Mucosa of rectum (tissue), 2 donors: ENCODE measurements around the gene SMARCC2.
"Not testable (repeated sequence)": the region's sequence is repeated elsewhere in the genome, so short reads cannot be mapped to it uniquely, and the experiment has no call there.

ENCODE experiments used
- H3K27ac ChIP-seq, 2 donors: one replicate each; pipeline ENCODE4 v1.7.0; 2013; ENCODE audit warnings: inconsistent platforms in 2 of 2, low read depth in 2 of 2, low read length in 2 of 2
- H3K27me3 ChIP-seq, 2 donors: one replicate each; pipeline ENCODE4 v1.7.0; 2013; ENCODE audit warnings: low read length in 2 of 2; ENCODE audit not compliant: control insufficient read depth in 2 of 2, insufficient read depth in 2 of 2
- H3K36me3 ChIP-seq, 2 donors: one replicate each; pipeline ENCODE4 v1.7.0; 2013; ENCODE audit warnings: low read length in 2 of 2; ENCODE audit not compliant: control insufficient read depth in 2 of 2, insufficient read depth in 2 of 2
- H3K4me1 ChIP-seq, 2 donors: one replicate each; pipeline ENCODE4 v1.7.0; 2013; ENCODE audit warnings: low read length in 2 of 2, mild to moderate bottlenecking in 1 of 2; ENCODE audit not compliant: control insufficient read depth in 2 of 2, insufficient read depth in 2 of 2
- H3K4me3 ChIP-seq, 2 donors: one replicate each; pipeline ENCODE4 v1.7.0; 2013; ENCODE audit warnings: low read length in 2 of 2
- H3K9ac ChIP-seq, 2 donors: one replicate each; pipeline ENCODE4 v1.7.0; 2013; ENCODE audit warnings: low read length in 2 of 2, low read depth in 1 of 2, mild to moderate bottlenecking in 1 of 2
- H3K9me3 ChIP-seq, 2 donors: one replicate each; pipeline ENCODE4 v1.7.0; 2013; ENCODE audit warnings: low read length in 2 of 2; ENCODE audit not compliant: control insufficient read depth in 2 of 2
- donor health status: healthy.
- donor health status: Normal muscosa, but diverticular disease.

The SMARCC2 gene

GRCh38 chr12:56126732-56127239 is 62.5 kb downstream of the SMARCC2 start:
- Histone ChIP-seq H3K9me3 (no peaks in the 10 kb centered on the region), H3K36me3 (peaks cover 12 to 21% of the 10 kb centered on the region in 2 donors), H3K4me1 (peaks cover 27 to 34% of the 10 kb centered on the region in 2 donors), H3K4me3 (peak overlapping the region; percentile 92 to 97), H3K27me3 (no peaks in the 10 kb centered on the region), H3K27ac (peak overlapping the region; percentile 80 to 89), H3K9ac (peak overlapping the region; percentile 88 to 96)

- no peak overlapping the region for H3K9ac ChIP-seq
- peaks cover 7 to 19% of the 10 kb centered on the region in 2 donors for H3K36me3 ChIP-seq
- no peaks in the 10 kb centered on the region for H3K9me3 ChIP-seq
- H3K4me1 ChIP-seq = peaks cover 26 to 36% of the 10 kb centered on the region in 2 donors
- no peak overlapping the region for H3K4me3 ChIP-seq
- peak overlapping the region in 1 of 2 donors; percentile 23 for H3K27ac ChIP-seq
- no peaks in the 10 kb centered on the region for H3K27me3 ChIP-seq
Measured at GRCh38 chr12:56124133-56124532, 65.2 kb downstream of the SMARCC2 start.

- H3K27ac ChIP-seq = no peak overlapping the region
- H3K9ac ChIP-seq = no peak overlapping the region
- no peak overlapping the region for H3K4me3 ChIP-seq
- no peaks in the 10 kb centered on the region for H3K27me3 ChIP-seq
- peaks cover 33 to 41% of the 10 kb centered on the region in 2 donors for H3K4me1 ChIP-seq
- H3K36me3 ChIP-seq = peaks cover 7 to 19% of the 10 kb centered on the region in 2 donors
- no peaks in the 10 kb centered on the region for H3K9me3 ChIP-seq
Measured at GRCh38 chr12:56122637-56123036, 66.6 kb downstream of the SMARCC2 start.

DNA sequence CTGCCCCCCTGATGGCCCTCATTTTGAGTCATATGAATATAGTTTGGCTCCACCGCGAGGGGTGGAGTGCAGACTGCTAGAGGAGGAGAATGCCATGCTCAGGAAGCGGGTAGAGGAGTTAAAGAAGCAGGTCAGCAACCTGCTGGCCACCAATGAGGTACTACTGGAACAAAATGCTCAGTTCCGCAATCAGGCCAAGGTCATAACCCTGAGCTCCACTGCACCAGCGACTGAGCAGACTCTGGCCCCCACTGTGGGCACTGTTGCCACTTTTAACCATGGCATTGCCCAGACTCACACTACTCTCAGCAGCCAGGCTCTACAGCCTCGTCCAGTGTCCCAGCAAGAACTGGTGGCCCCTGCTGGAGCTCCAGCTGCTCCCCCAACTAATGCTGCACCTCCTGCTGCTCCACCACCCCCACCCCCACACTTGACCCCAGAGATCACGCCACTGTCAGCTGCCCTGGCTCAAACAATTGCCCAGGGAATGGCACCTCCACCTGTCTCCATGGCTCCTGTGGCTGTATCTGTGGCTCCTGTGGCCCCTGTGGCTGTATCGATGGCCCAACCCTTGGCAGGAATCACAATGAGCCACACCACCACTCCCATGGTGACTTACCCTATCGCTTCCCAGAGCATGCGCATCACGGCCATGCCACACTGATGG is 67.9 kb downstream of the SMARCC2 start:
- no peak overlapping the region for H3K9ac ChIP-seq
- H3K9me3 ChIP-seq = no peaks in the 10 kb centered on the region
- peaks cover 23 to 28% of the 10 kb centered on the region in 2 donors for H3K4me1 ChIP-seq
- H3K27me3 ChIP-seq = no peaks in the 10 kb centered on the region
- no peak overlapping the region for H3K4me3 ChIP-seq
- H3K27ac ChIP-seq = no peak overlapping the region
- H3K36me3 ChIP-seq = peaks cover 7 to 19% of the 10 kb centered on the region in 2 donors

DNA sequence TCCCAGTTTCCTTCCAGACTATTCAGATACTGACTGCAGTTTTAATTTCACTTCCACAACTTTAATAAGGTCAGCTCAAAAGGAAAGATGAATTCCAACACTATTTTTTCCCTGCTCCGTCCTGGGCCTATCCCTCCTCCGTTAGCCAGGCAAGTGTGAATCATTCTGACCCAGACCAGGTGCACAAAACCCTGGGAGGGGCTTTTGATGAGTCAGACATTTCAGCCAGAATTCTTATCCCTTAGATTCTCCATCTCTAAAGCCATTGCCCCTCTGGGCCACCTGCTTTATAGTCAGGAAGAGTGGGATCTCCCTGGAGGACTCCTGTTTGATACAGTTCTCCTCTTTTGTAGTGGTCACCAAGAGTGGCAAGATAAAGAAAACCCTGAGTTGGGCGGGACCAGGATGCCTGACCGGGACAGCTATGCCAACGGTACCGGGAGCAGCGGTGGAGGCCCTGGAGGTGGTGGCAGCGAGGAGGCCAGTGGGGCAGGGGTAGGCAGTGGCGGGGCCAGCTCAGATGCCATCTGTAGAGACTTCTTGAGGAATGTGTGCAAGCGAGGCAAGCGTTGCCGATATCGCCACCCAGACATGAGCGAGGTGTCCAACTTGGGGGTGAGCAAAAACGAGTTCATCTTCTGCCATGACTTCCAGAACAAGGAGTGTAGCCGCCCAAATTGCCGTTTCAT is 69.0 kb downstream of the SMARCC2 start:
- Histone ChIP-seq H3K27me3 (no peaks in the 10 kb centered on the region), H3K9me3 (no peaks in the 10 kb centered on the region), H3K36me3 (peaks cover 7 to 19% of the 10 kb centered on the region in 2 donors), H3K4me3 (no peak overlapping the region), H3K27ac (peak overlapping the region in 1 of 2 donors; percentile 20), H3K4me1 (peaks cover 18 to 20% of the 10 kb centered on the region in 2 donors), H3K9ac (peak overlapping the region in 1 of 2 donors; percentile 3)

DNA sequence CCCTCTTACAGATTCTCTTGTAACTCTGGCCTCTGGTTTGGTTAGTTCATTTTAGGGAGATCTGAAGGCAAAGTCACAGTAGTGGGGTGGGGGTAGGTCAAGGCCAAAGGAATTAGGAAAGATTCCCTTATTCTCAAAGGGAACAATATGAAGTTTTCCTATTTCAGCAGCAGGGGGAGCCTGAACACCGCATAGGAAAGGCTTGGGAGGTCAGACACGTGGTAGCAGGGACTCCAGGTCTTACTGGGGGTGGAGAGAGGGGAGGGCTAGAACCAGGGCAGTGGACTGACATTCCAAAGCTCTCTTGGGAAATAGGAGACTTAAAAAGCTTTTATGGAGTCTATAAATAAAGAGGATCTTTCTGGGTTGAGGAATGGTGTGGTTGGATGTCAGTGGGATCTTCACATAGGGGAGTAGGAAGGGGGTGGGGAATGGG is 69.9 kb downstream of the SMARCC2 start:
- Histone ChIP-seq H3K27me3 (no peaks in the 10 kb centered on the region), H3K36me3 (peaks cover 7 to 19% of the 10 kb centered on the region in 2 donors), H3K9me3 (no peaks in the 10 kb centered on the region), H3K4me3 (peak overlapping the region; percentile 82 to 87), H3K4me1 (peaks cover 18 to 20% of the 10 kb centered on the region in 2 donors), H3K27ac (peak overlapping the region; percentile 35 to 96), H3K9ac (peak overlapping the region in 1 of 2 donors; percentile 97)

- no peaks in the 10 kb centered on the region for H3K9me3 ChIP-seq
- peak overlapping the region; percentile 95 to 96 for H3K27ac ChIP-seq
- H3K36me3 ChIP-seq = peaks cover 8 to 22% of the 10 kb centered on the region in 2 donors
- no peaks in the 10 kb centered on the region for H3K27me3 ChIP-seq
- H3K9ac ChIP-seq = peak overlapping the region; percentile 75 to 97
- H3K4me3 ChIP-seq = peak overlapping the region; percentile 82 to 87
- H3K4me1 ChIP-seq = peaks cover 18 to 20% of the 10 kb centered on the region in 2 donors
Measured at GRCh38 chr12:56118688-56119357, 70.5 kb downstream of the SMARCC2 start.

DNA sequence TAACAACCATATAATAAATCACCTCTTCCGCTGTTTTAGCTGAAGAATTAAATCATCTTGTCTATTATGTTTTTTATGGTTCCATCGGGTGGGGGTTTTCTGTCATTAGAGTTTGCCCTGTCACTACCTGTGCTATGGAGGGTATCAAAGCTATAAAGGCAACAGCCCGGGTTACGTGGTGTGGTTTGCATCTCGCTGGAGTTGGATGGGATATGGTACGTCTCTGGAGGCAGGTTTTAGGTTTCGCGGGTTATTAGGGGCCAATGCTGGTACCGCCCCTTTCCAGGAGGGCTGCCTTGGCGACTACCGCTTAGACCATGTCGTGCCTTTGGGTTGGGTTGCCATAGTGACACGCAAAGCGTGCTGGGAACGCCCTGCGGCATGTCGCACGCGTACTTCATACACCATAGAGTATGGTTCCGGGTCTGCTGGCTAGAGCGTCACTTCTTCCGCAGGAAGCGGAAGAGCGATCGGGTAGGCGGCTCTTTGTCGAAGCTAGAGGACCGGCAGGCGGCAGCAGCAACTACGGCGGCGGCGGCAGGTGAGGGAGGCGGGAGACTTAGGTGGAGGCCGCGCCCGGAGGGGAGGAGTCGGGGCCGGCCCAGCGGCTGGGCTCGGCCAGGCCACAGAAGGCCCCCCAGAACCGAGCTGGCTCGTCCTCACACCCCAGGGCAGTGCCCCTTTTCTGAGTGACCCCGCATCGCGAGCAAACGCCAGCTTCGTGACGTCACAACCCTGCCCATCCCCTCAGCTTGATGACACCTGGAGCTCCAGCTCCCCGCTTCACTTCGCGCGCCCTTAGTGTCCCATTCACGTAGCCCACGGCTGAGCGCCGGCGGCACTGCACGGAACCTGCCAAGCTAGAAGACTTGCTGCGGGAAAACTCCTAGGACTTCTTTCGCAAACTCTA is 71.2 kb downstream of the SMARCC2 start, which contains the start of gene ZC3H10:
Gene ZC3H10, plus strand, starts transcription at position 489 of the 910 bp plus-strand sequence. CDS start 2,297 bp downstream, outside the sequence.
- no peaks in the 10 kb centered on the region for H3K27me3 ChIP-seq
- H3K27ac ChIP-seq = peak within 1 kb of the TSS; percentile 95 to 96
- H3K9me3 ChIP-seq = no peaks in the 10 kb centered on the region
- H3K4me1 ChIP-seq = peaks cover 18 to 20% of the 10 kb centered on the region in 2 donors
- peak within 1 kb of the TSS; percentile 97 to 99 for H3K9ac ChIP-seq
- peaks cover 11 to 27% of the 10 kb centered on the region in 2 donors for H3K36me3 ChIP-seq
- H3K4me3 ChIP-seq = peak within 1 kb of the TSS; percentile 87 to 92

DNA sequence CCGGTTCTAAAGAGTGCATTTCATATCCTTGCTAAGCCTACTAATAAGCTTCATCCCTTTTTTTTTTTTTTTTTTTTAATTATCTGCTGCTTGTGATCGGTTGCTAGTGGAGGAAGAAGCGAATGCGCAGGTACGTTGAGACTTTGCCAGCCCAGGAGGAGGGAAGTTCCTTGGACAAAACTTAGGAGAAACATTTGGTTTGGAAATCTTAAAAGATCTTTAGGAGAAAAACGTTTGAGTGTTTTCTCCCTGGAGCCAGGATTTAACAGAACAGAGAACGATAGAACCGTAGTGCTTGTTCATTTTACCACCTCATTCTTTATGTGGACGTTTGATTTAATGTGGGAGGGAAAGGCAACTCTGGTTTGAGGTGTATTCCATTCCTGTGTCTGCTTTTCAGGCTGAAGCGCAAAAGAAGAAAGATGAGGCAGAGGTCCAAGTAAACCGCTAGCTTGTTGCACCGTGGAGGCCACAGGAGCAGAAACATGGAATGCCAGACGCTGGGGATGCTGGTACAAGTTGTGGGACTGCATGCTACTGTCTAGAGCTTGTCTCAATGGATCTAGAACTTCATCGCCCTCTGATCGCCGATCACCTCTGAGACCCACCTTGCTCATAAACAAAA is 72.1 kb downstream of the SMARCC2 start:
- H3K9me3 ChIP-seq, H3K27me3 ChIP-seq: not testable (repeated sequence)
- Histone ChIP-seq H3K4me3 (peak overlapping the region; percentile 87 to 92), H3K27ac (peak overlapping the region; percentile 95 to 96), H3K9ac (peak overlapping the region; percentile 97 to 99), H3K36me3 (peaks cover 12 to 30% of the 10 kb centered on the region in 2 donors), H3K4me1 (peaks cover 18 to 20% of the 10 kb centered on the region in 2 donors)
